Endometrial microvascular endothelial cells (primary cell): Measurements from ENCODE around the gene CLK1. TPM values are rescaled to one million over a fixed set of nuclear protein-coding genes. Genes with fewer than 3 reads are reported as not detected.
"Not testable (repeated sequence)": the region's sequence is repeated elsewhere in the genome, so short reads cannot be mapped to it uniquely, and the experiment has no call there.

ENCODE experiments used
- in situ Hi-C: cut with HindIII; loops from 2 replicates; pipeline ENCODE4 v1.10.0; 2017; ENCODE audit warnings: low sequenced_read_pairs, low pct_unique_long_range_greater_than_20kb; ENCODE audit errors: inconsistent ontology term
- total RNA-seq: library from RNA; depleted of rRNA; stranded (reverse); fragments of >200 nt; gene quantifications from one replicate; pipeline ENCODE4 v1.2.3, GENCODE V29; 2015; ENCODE audit errors: inconsistent ontology term

The CLK1 gene
- total RNA-seq, 1 donor from 2014 or later, result 36.3 TPM

DNA sequence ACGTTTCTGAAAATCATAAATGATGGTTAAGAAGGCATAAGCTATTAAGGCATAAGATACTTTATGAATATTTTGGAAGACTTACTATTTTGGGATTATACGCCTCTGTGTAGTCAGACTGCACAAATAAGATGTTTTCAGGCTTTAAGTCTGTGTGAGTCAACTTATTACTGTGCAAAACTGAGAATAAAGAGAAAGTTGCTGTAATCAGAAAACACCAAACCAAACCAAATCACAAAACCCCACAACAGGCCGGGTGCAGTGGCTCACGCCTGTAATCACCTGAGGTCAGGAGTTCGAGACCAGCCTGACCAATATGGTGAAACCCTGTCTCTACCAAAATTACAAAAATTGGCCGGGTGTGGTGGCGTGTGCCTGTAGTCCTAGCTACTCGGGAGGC, 7.7 kb downstream of the CLK1 start:
- in situ Hi-C loops, result no loop called here

GRCh38 chr2:200852605-200853004, 11.9 kb downstream of the CLK1 start:
- in situ Hi-C loops, result no loop called here

GRCh38 chr2:200851398-200852248, 12.8 kb downstream of the CLK1 start:
- in situ Hi-C loops, result no loop called here

- in situ Hi-C loops, result no loop called here
Observed at GRCh38 chr2:200850512-200851256, 13.8 kb downstream of the CLK1 start.

GRCh38 chr2:200847939-200848338, 16.5 kb downstream of the CLK1 start:
- in situ Hi-C loops, result no loop called here

GRCh38 chr2:200847269-200847668, 17.2 kb downstream of the CLK1 start:
- in situ Hi-C loops, result no loop called here

DNA sequence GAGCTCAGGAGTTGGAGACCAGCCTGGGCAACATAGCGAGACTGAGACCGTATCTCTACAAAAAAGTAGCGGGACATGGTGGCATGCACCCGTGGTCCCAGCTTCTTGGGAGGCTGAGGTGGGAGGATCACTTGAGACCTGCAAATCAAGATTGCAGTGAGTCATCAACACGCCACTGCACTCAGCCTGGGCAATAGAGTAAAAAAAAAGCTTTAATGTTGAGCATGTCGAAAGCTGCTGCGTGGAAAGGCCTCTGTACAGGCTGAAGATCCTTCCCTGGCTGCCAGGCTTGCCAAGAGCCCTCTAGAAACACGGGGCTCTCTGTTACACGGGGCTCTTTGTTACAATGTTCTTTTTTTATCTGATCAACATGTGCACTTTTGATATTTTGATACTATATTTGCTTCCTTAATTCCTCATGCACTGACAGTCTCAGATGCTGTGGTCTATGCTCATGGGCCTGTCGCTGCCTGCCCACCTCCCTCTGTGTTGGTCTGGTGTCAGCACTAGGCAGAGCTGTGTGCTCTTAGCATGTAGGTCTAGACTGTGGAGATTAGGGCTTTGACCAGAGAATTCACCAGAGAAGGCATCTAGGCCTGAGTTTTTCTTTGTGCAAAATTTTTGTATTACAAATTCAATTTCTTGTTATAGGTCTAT, 18.7 kb downstream of the CLK1 start:
- in situ Hi-C loops, result no loop called here

DNA sequence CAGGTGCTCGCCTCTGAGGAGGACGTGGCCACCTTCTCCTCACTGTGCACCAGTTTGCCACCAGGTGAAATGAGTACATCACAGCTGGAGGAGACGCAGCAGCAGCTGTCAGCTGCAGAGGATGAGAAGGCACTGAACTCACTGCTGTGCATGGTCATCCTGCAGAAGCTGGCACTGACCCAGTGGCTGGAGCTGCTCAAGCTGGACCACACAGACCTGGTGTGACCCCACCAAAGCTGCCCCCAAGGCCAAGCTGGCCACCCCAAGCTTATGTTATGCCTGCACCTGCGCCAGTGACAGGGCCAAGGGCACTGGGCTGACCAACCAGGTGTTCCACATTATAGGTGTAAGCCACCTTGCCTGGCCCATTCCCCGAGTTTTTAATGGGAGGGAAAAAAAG, 19.3 kb downstream of the CLK1 start:
- in situ Hi-C loops, result no loop called here

GRCh38 chr2:200843993-200844948, 20.2 kb downstream of the CLK1 start:
- in situ Hi-C loops, result no loop called here

DNA sequence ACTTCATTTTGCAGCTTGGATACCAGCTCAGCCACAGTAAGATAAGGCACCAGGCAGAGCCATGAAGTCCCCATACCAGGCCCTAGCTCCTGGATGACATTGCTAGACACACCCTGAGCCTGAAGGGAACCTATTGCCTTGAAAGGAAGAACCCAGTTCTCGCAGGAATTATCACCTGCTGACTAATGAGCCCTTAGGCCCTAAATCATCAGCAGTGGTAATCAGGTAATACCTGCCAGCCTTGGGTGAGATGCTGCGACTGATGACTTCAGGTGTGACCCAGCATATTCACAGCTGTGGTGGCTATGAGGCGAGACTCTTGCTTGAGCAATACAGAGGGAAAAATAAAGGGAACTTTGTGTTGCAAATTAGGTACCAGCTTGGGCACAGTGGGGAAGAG, 24.9 kb downstream of the CLK1 start:
- in situ Hi-C loops, result no loop called here

DNA sequence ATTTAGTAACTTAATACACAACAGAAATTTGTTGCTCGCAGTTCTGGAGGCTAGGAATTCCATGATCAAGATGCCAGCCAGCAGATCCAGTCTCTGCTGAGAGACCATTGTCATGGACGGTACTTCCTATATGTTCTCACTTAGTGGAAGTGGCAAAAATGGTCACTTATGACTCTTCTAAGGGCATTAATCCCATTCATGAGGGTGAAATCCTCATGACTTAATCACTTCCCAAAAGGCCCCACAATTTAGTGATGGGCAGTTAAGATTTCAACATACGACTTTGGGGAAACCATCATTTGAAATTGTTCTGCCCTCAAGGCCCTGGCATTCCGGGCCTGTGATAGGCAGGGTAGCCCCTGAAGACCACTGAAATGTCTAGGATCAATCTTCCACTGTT, 29.8 kb downstream of the CLK1 start:
- in situ Hi-C loops, result no loop called here

- in situ Hi-C loops, result no loop called here
Observed at GRCh38 chr2:200829258-200829655, 35.2 kb downstream of the CLK1 start.

- in situ Hi-C loops, result no loop called here
Observed at GRCh38 chr2:200828572-200829257, 35.7 kb downstream of the CLK1 start.

GRCh38 chr2:200828104-200828503, 36.4 kb downstream of the CLK1 start:
- in situ Hi-C loops, result no loop called here

GRCh38 chr2:200821686-200822245, 42.7 kb downstream of the CLK1 start:
- in situ Hi-C loops, result no loop called here

DNA sequence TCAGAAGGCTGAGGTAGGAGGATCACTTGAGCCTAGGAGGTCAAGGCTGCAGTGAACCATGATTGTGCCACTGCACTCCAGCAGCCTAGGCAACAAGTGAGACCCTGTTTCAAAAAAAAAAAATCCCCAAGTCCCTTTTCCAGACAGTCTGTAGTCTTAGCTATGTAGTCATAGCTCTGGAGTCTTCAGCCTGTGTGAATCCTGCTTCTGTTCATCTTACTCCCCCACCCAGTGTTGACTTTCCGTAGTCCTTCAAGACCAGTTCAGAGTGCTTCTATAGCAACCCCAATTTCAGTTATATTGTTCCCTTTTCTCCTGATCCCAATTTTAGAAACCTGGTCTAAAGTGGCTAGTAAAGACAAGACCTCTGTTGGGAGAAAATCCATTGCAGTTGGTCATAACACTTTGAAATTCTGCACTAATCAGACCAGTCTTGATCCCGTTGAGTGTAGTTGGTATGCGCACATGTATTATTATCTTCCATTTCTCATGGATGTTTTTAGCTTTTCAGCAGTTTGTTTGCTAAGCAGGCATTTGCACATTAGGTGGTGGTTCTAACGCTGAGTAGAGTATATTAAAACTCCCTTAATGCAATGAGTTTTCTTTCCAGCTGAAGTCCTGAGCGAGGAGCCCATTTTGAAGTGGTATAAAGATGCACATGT, 43.8 kb downstream of the CLK1 start:
- in situ Hi-C loops, result no loop called here

DNA sequence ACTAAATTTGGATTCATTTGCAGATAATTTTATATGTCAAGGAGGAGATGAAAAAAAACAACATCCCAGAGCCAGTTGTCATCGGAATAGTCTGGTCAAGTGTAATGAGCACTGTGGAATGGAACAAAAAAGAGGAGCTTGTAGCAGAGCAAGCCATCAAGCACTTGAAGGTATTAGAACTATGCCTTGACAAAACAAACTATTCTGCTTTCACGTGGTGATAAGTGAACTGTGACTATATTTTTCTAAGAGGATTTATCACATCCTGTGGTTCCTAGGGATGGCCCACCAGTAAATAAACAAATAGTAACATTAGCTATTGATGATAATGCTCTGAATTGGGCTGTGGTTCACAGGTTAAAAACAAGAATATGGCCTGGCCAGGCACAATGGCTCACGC, 45.7 kb downstream of the CLK1 start:
- in situ Hi-C loops, result not testable (repeated sequence)
